Neural cell (in vitro differentiated cells): ENCODE results near the gene TPP1. TPM values are rescaled to one million over a fixed set of nuclear protein-coding genes. Genes with fewer than 3 reads are reported as not detected.

Source experiments
- H2AFZ ChIP-seq: fragments of 200-600, 300-800 bp; sonication (generic), shearing (Covaris generic); 2 replicates; pipeline ENCODE4 v1.6.0; 2014; ENCODE audit warnings: low read depth, mild to moderate bottlenecking, antibody characterized with exemption, low read length, moderate library complexity
- H3F3A ChIP-seq: fragments of 200-600 bp; shearing (Covaris generic); 2 replicates; pipeline ENCODE4 v1.6.1; 2016; ENCODE audit warnings: mild to moderate bottlenecking, moderate library complexity, mixed read lengths, antibody characterized with exemption, low read length; ENCODE audit not compliant: insufficient read depth, poor library complexity, severe bottlenecking
- H3K27ac ChIP-seq: fragments of 200-600, 300-800 bp; sonication (generic), shearing (Covaris generic); 2 replicates; pipeline ENCODE4 v1.5.1; 2014; ENCODE audit warnings: mild to moderate bottlenecking, low read length, moderate library complexity
- H3K27me3 ChIP-seq: fragments of 300-800, 200-600 bp; sonication (generic), shearing (Covaris generic); 2 replicates; pipeline ENCODE4 v1.6.0; 2014; ENCODE audit warnings: mild to moderate bottlenecking, low read depth, low read length, moderate library complexity; ENCODE audit not compliant: insufficient read depth
- H3K36me3 ChIP-seq: fragments of 300-800, 200-600 bp; sonication (generic), shearing (Covaris generic); 2 replicates; pipeline ENCODE4 v1.5.1; 2014; ENCODE audit warnings: mild to moderate bottlenecking, antibody characterized with exemption, low read length, moderate library complexity; ENCODE audit not compliant: insufficient read depth
- H3K4me2 ChIP-seq: fragments of 300-800, 200-600 bp; sonication (generic), shearing (Covaris generic); 2 replicates; pipeline ENCODE4 v1.6.0; 2014; ENCODE audit warnings: mild to moderate bottlenecking, low read length
- H3K4me3 ChIP-seq: fragments of 300-800, 200-600 bp; sonication (generic), shearing (Covaris generic); 2 replicates; pipeline ENCODE4 v1.5.1; 2014; ENCODE audit warnings: mild to moderate bottlenecking, low read length, moderate library complexity
- H3K79me2 ChIP-seq: fragments of 200-600 bp; shearing (Covaris generic); replicated peaks from 2 replicates; pipeline ENCODE4 v1.6.0; 2014; ENCODE audit warnings: mild to moderate bottlenecking, low read length, moderate library complexity; ENCODE audit not compliant: insufficient read depth
- H3K9ac ChIP-seq: fragments of 300-800, 200-600 bp; sonication (generic), shearing (Covaris generic); 2 replicates; pipeline ENCODE4 v1.6.1; 2016; ENCODE audit warnings: mild to moderate bottlenecking, low read length, mixed read lengths
- H3K9me2 ChIP-seq: fragments of 200-600 bp; shearing (Covaris generic); 2 replicates; pipeline ENCODE4 v1.6.1; 2016; ENCODE audit warnings: mild to moderate bottlenecking, low read length, mixed read lengths; ENCODE audit not compliant: insufficient read depth
- H3K9me3 ChIP-seq: fragments of 200-600, 300-800 bp; sonication (generic), shearing (Covaris generic); 2 replicates; pipeline ENCODE4 v1.6.1; 2016; ENCODE audit warnings: mild to moderate bottlenecking, mixed run types, low read length, moderate library complexity, mixed read lengths
- H4K20me1 ChIP-seq: fragments of 200-600 bp; shearing (Covaris generic); 2 replicates; pipeline ENCODE4 v1.6.1; 2016; ENCODE audit warnings: mild to moderate bottlenecking, mixed run types; ENCODE audit not compliant: insufficient read depth
- EP300 ChIP-seq: fragments of 450-650 bp; conservative IDR thresholded peaks from 2 replicates; pipeline ENCODE4 v1.6.1; 2014; ENCODE audit warnings: antibody characterized with exemption, mild to moderate bottlenecking, moderate library complexity; ENCODE audit not compliant: poor library complexity, severe bottlenecking
- EZH2 ChIP-seq: fragments of 200-600, 300-800 bp; shearing (Covaris generic), sonication (generic); IDR thresholded peaks from 2 replicates; pipeline ENCODE4 v1.6.1; 2014; ENCODE audit warnings: antibody characterized with exemption, low read length, borderline replicate concordance, mild to moderate bottlenecking; ENCODE audit not compliant: insufficient read depth, poor library complexity, severe bottlenecking
- MXI1 ChIP-seq: fragments of 450-650 bp; conservative IDR thresholded peaks from 2 replicates; pipeline ENCODE4 v1.6.1; 2014; ENCODE audit warnings: antibody characterized with exemption, mild to moderate bottlenecking; ENCODE audit not compliant: poor library complexity, severe bottlenecking
- POLR2AphosphoS5 ChIP-seq: IDR thresholded peaks from 2 replicates; pipeline ENCODE4 v1.6.1; 2012
- RAD21 ChIP-seq: fragments of 450-650 bp; conservative IDR thresholded peaks from 2 replicates; pipeline ENCODE4 v1.6.1; 2014; ENCODE audit warnings: antibody characterized with exemption, mild to moderate bottlenecking, moderate library complexity
- SMC3 ChIP-seq: fragments of 450-650 bp; conservative IDR thresholded peaks from 2 replicates; pipeline ENCODE4 v1.6.1; 2014; ENCODE audit warnings: antibody characterized with exemption, mild to moderate bottlenecking, moderate library complexity; ENCODE audit not compliant: poor library complexity
- TAF1 ChIP-seq: IDR thresholded peaks from 2 replicates; pipeline ENCODE4 v1.6.1; 2012; ENCODE audit warnings: low read depth
- polyA plus RNA-seq: library from polyadenylated mRNA; depleted of rRNA; stranded (reverse); fragments of >200 nt; gene quantifications from 2 replicates; pipeline ENCODE4 v1.2.3, GENCODE V29; 2014
- TF ChIP-seq, protein P1 (sequence below): fragments of 450-650 bp; IDR thresholded peaks from 2 replicates; pipeline ENCODE4 v1.5.1; 2014; ENCODE audit warnings: antibody characterized with exemption, mild to moderate bottlenecking, moderate library complexity; ENCODE audit not compliant: poor library complexity, severe bottlenecking
- TF ChIP-seq, protein P2 (sequence below): IDR thresholded peaks from 2 replicates; pipeline ENCODE4 v1.6.1; 2012; ENCODE audit warnings: borderline replicate concordance

Gene TPP1
- polyA plus RNA-seq, 1 donor from 2014 or later = 3.8 TPM

DNA sequence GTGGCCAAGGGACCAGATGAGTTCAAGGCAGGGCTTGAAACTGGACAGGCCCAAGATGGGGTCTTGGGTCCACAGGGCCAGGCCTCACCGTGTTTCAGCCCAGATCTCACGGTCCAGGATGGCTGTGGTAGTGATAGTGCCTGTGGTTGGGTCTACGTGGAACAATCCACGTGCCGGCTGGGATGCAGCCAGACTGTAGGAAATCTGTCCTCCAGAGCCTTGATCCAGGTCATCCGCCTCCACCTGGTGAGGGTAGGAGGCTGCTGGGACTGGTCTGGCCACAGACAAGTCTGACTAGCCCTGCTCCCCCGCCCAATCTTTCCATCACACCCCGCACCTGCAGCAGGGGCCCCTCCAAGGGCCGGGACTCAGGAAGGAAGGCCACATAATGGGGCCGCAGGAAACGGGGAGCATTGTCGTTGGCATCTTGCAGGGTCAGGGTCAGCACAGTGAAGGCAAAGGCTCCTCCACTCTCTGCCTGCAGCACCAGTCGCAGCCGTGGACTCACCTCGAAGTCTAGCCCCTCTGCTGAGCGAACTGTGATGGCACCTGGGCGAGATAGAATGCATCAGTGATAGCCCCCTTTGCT, 6.7 kb upstream of the TPP1 start:
- no peaks in the 10 kb centered on the region for H3K9me3 ChIP-seq
- H3F3A ChIP-seq = no peaks in the 10 kb centered on the region
- no peaks in the 10 kb centered on the region for H3K9me2 ChIP-seq
- no peak overlapping the region for H2AFZ ChIP-seq
- no peak overlapping the region for H3K4me3 ChIP-seq
- TF ChIP-seq EP300 (no peak), EZH2 (no peak), SMC3 (no peak), POLR2AphosphoS5 (no peak), RAD21 (no peak), TAF1 (no peak), MXI1 (no peak)
- TF ChIP-seq, protein P1, sequence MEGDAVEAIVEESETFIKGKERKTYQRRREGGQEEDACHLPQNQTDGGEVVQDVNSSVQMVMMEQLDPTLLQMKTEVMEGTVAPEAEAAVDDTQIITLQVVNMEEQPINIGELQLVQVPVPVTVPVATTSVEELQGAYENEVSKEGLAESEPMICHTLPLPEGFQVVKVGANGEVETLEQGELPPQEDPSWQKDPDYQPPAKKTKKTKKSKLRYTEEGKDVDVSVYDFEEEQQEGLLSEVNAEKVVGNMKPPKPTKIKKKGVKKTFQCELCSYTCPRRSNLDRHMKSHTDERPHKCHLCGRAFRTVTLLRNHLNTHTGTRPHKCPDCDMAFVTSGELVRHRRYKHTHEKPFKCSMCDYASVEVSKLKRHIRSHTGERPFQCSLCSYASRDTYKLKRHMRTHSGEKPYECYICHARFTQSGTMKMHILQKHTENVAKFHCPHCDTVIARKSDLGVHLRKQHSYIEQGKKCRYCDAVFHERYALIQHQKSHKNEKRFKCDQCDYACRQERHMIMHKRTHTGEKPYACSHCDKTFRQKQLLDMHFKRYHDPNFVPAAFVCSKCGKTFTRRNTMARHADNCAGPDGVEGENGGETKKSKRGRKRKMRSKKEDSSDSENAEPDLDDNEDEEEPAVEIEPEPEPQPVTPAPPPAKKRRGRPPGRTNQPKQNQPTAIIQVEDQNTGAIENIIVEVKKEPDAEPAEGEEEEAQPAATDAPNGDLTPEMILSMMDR = no peak
- TF ChIP-seq, protein P2, sequence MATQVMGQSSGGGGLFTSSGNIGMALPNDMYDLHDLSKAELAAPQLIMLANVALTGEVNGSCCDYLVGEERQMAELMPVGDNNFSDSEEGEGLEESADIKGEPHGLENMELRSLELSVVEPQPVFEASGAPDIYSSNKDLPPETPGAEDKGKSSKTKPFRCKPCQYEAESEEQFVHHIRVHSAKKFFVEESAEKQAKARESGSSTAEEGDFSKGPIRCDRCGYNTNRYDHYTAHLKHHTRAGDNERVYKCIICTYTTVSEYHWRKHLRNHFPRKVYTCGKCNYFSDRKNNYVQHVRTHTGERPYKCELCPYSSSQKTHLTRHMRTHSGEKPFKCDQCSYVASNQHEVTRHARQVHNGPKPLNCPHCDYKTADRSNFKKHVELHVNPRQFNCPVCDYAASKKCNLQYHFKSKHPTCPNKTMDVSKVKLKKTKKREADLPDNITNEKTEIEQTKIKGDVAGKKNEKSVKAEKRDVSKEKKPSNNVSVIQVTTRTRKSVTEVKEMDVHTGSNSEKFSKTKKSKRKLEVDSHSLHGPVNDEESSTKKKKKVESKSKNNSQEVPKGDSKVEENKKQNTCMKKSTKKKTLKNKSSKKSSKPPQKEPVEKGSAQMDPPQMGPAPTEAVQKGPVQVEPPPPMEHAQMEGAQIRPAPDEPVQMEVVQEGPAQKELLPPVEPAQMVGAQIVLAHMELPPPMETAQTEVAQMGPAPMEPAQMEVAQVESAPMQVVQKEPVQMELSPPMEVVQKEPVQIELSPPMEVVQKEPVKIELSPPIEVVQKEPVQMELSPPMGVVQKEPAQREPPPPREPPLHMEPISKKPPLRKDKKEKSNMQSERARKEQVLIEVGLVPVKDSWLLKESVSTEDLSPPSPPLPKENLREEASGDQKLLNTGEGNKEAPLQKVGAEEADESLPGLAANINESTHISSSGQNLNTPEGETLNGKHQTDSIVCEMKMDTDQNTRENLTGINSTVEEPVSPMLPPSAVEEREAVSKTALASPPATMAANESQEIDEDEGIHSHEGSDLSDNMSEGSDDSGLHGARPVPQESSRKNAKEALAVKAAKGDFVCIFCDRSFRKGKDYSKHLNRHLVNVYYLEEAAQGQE = no peak
- no peak overlapping the region for H3K27ac ChIP-seq
- H4K20me1 ChIP-seq = no peaks in the 10 kb centered on the region
- H3K79me2 ChIP-seq = no peaks in the 10 kb centered on the region
- H3K9ac ChIP-seq = no peak overlapping the region
- no peaks in the 10 kb centered on the region for H3K27me3 ChIP-seq
- H3K4me2 ChIP-seq = no peak overlapping the region
- peaks cover 11% of the 10 kb centered on the region for H3K36me3 ChIP-seq

DNA sequence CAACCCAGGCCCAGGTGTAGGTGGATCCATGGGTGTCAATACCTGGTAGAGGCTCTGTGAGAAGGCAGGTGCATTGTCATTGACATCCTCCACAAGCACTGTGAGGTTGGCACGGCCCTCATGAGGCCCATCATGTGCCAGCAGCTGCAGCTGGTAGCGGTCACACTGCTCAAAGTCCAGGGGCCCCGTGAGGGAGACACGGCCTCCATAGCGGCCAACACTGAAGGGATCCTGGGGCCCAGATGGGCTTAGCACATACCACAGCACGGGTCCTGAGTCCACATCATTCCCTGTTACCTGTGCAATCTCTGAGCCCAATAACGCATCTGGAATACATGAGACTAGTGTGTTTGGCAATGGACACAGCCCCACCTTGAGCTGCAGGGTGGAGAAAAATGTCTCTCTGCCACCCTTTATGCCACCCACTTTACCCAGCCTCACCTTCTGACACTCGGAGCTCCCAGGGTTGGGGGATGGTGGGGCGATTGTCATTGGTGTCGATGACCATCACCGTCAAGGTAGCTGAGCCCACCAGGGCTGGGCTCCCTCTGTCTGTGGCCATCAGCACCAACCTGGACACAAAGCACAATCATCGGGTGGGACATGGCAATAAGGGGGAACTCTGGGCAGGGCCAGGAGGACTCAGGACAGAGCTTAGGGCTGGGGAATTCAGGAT, 6.1 kb upstream of the TPP1 start:
- Histone ChIP-seq H3K36me3 (peaks cover 7% of the 10 kb centered on the region), H3K27ac (no peak overlapping the region), H3K79me2 (no peaks in the 10 kb centered on the region), H4K20me1 (no peaks in the 10 kb centered on the region), H3K9me2 (no peaks in the 10 kb centered on the region), H3K4me3 (no peak overlapping the region), H2AFZ (no peak overlapping the region), H3K9me3 (no peaks in the 10 kb centered on the region), H3K27me3 (no peaks in the 10 kb centered on the region), H3K9ac (no peak overlapping the region), H3K4me2 (no peak overlapping the region), H3F3A (no peaks in the 10 kb centered on the region)
- TF ChIP-seq EZH2 (no peak), MXI1 (no peak), RAD21 (no peak), EP300 (no peak), TAF1 (no peak), SMC3 (no peak), POLR2AphosphoS5 (no peak)
- TF ChIP-seq, protein P2 = no peak
- TF ChIP-seq, protein P1 = no peak
